Gastrocnemius medialis (tissue), 4 donors: ENCODE results near the gene ZNF396. TPM values are rescaled to one million over a fixed set of nuclear protein-coding genes. Genes with fewer than 3 reads are reported as not detected.

Experiments used
- ATAC-seq, 2 donors: fragments of 150-250 bp; one replicate each; pipeline ENCODE4 v1.9.1; 2016
- DNase-seq, 2 donors: peaks; one replicate each; pipeline ENCODE4 v3.0.0-alpha.2; 2019
- H3K27ac ChIP-seq, 4 donors: fragments of 200-600 bp; sonication (generic); 1 replicate in 1 of 4; 2 replicates in 3 of 4; pipeline ENCODE4 v1.5.1; 2016 to 2018; ENCODE audit warnings: mild to moderate bottlenecking in 2 of 4, moderate library complexity in 1 of 4
- H3K27me3 ChIP-seq, 3 donors: fragments of 200-600 bp; sonication (generic) in 2 of 3; 1 replicate in 1 of 3; 2 replicates in 2 of 3; pipeline versions ENCODE4 v1.5.1 to v1.6.0; 2016 to 2019; ENCODE audit warnings: mild to moderate bottlenecking in 1 of 3, moderate library complexity in 1 of 3
- H3K36me3 ChIP-seq, 2 donors: fragments of 200-600 bp; sonication (generic) in 1 of 2; one replicate each; pipeline ENCODE4 v1.5.1; 2017 to 2018
- H3K4me1 ChIP-seq, 2 donors: fragments of 200-600 bp; sonication (generic) in 1 of 2; one replicate each; pipeline ENCODE4 v1.5.1; 2016 to 2017; ENCODE audit warnings: mild to moderate bottlenecking in 2 of 2
- H3K4me3 ChIP-seq, 4 donors: fragments of 200-600 bp; sonication (generic) in 3 of 4; 1 replicate in 1 of 4; 2 replicates in 3 of 4; pipeline ENCODE4 v1.5.1; 2016 to 2019; ENCODE audit warnings: mild to moderate bottlenecking in 2 of 4
- H3K9me3 ChIP-seq, 3 donors: fragments of 200-600 bp; sonication (generic) in 2 of 3; 1 replicate in 1 of 3; 2 replicates in 2 of 3; pipeline ENCODE4 v1.5.1; 2016 to 2019
- POLR2A ChIP-seq, 2 donors: fragments of 450-650 bp; IDR thresholded peaks; one replicate each; pipeline ENCODE4 v1.6.1; 2017; ENCODE audit warnings: antibody characterized with exemption in 2 of 2, mild to moderate bottlenecking in 2 of 2, moderate library complexity in 2 of 2
- in situ Hi-C, 4 donors: fragments of 200-750 bp; cut with MboI; loops; one replicate each; pipeline versions ENCODE4 v1.15.0 to v1.8.0; 2017; ENCODE audit warnings: low sequenced_read_pairs in 4 of 4
- intact Hi-C: fragments of 100-400 bp; cut with DNase I; formaldehyde crosslinking; loops from one replicate; pipeline ENCODE4 v1.15.1; 2023; ENCODE audit warnings: low total_unique reads
- total RNA-seq, 4 donors: library from RNA; depleted of rRNA; stranded (reverse); fragments of >200 nt; gene quantifications; one replicate each; pipeline versions ENCODE4 v1.1.0 to v1.2.3, GENCODE V29; 2016
- TF ChIP-seq, protein P1 (sequence below), 5 experiments: fragments of 450-650 bp in 3 of 5; fragments of 200-600 bp in 2 of 5; sonication (generic) in 2 of 5; IDR thresholded peaks in 4 of 5; conservative IDR thresholded peaks in 1 of 5; 1 replicate in 4 of 5; 2 replicates in 1 of 5; pipeline ENCODE4 v1.5.1; 2016 to 2019; ENCODE audit warnings: antibody characterized with exemption in 5 of 5, mild to moderate bottlenecking in 3 of 5, moderate library complexity in 3 of 5

The ZNF396 gene
- total RNA-seq, 4 donors from 2014 or later, result 0.29 to 0.92 (median 0.63) TPM

DNA sequence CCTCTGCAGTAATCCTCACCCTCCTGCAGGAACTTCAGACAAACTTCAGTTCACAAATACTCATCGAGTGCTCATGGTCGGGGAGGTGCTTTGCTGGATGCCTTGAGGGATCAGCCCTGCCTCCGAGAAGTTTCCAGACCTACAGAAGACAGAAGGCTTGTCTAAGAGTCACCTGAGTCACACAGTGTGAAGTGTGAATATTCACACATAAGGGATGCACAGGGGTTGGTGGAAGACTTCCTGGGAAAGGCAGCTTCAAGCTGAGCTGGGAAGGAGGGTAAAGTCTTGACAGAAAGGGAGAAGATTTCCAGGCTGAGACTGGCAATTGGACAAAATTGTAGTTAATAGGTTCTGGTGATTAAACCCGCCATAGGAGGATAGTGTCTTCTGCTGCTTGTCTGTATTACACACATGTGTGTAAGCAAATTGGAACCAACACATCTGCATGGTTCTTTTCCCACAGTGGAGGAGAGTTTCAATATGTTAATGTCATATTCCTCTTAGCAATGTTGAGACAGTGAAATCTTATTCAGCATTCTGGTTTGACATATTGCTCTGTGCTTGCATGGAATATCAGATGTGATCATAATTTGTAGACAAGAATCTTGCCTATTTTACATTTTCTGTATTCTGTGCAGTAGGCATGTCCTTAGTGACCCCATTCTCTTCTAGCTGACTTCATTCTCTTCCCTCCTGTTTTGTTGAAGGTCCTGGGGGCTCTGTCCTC is 34.7 kb upstream of the ZNF396 start:
- Histone ChIP-seq H3K4me1 (peaks cover 3% of the 10 kb centered on the region in 2 donors), H3K27ac (no peak overlapping the region), H3K27me3 (no peaks in the 10 kb centered on the region), H3K36me3 (no peaks in the 10 kb centered on the region), H3K9me3 (no peaks in the 10 kb centered on the region), H3K4me3 (no peak overlapping the region)
- intact Hi-C loops, result no loop called here
- ATAC-seq (no peak), DNase-seq (no peak)
- in situ Hi-C loops, result loop anchor here in 3 of 4 donors (25.0 kb wide), 2 partner anchors 251 to 551 kb away; partner anchors contain the start of gene RMP24 (in 3 of the 3)
- no peak for TF ChIP-seq POLR2A (IDR thresholded peaks at IDR 0.05)
- TF ChIP-seq, protein P1, sequence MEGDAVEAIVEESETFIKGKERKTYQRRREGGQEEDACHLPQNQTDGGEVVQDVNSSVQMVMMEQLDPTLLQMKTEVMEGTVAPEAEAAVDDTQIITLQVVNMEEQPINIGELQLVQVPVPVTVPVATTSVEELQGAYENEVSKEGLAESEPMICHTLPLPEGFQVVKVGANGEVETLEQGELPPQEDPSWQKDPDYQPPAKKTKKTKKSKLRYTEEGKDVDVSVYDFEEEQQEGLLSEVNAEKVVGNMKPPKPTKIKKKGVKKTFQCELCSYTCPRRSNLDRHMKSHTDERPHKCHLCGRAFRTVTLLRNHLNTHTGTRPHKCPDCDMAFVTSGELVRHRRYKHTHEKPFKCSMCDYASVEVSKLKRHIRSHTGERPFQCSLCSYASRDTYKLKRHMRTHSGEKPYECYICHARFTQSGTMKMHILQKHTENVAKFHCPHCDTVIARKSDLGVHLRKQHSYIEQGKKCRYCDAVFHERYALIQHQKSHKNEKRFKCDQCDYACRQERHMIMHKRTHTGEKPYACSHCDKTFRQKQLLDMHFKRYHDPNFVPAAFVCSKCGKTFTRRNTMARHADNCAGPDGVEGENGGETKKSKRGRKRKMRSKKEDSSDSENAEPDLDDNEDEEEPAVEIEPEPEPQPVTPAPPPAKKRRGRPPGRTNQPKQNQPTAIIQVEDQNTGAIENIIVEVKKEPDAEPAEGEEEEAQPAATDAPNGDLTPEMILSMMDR (IDR thresholded peaks at IDR 0.05 in 4 of 5, conservative IDR thresholded peaks at IDR 0.05 in 1 of 5), result no peak

DNA sequence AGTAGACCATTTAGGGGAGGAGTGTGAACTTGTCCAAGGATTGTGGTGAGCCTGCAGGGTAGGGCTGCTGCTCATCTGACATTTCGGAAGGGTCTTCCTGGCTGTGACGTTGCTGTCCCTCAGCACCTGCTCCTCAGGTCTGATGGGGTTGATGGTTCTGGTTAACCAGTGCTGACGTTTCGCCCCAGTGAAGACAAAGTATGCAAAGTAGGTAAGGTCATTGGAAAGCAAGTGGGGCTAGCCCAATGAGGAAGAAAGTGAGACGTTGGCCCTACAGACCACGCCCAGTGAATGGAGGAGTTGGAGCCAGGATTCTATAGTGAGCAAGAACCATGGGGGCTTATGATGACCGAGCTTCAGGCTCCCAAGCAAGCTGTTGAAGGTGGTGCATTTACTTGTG is 33.4 kb upstream of the ZNF396 start:
- Histone ChIP-seq H3K9me3 (no peaks in the 10 kb centered on the region), H3K4me3 (no peak overlapping the region), H3K27ac (no peak overlapping the region), H3K4me1 (peaks cover 3% of the 10 kb centered on the region in 2 donors), H3K27me3 (no peaks in the 10 kb centered on the region), H3K36me3 (no peaks in the 10 kb centered on the region)
- TF ChIP-seq POLR2A (IDR thresholded peaks at IDR 0.05), result no peak
- TF ChIP-seq, protein P1 (IDR thresholded peaks at IDR 0.05 in 4 of 5, conservative IDR thresholded peaks at IDR 0.05 in 1 of 5), result no peak
- intact Hi-C loops (no loop called here), in situ Hi-C loops (loop anchor here in 3 of 4 donors (25.0 kb wide), 2 partner anchors 252 to 552 kb away; partner anchors contain the start of gene RMP24 (in 3 of the 3))
- no peak for ATAC-seq
- DNase-seq, result no peak

GRCh38 chr18:35409911-35410310 is 32.8 kb upstream of the ZNF396 start:
- intact Hi-C loops, result loop anchor here (10.0 kb wide), 1 partner anchor 175 kb away; the partner anchor contains the start of gene GALNT1

DNA sequence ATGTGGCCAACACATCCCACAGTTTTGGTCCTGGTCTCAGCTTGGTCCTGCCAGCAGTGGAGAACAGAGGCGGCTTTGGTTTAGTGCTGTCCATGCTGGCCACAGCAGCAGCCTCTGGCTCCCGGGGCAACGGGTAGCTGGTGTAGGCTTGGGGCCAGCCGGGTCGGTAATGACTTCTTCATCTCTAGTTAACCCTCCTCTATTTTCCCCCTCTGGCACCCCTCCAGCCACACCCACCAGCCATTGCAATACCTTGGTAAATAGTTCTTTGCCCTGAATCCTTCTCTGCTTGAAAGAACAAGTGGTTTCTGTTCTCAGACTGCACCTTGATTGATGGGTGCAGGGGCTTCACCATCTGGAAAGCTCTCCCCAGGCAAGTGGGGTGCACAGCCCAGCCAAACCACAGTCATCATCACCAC is 31.7 kb upstream of the ZNF396 start:
- peaks cover 3% of the 10 kb centered on the region in 2 donors for H3K4me1 ChIP-seq
- DNase-seq, result no peak
- H3K27ac ChIP-seq, result no peak overlapping the region
- no peaks in the 10 kb centered on the region for H3K27me3 ChIP-seq
- H3K9me3 ChIP-seq, result no peaks in the 10 kb centered on the region
- intact Hi-C loops, result loop anchor here (1.0 to 10.0 kb wide), 2 partner anchors 176 to 541 kb away; partner anchors contain the start of gene GALNT1
- no peaks in the 10 kb centered on the region for H3K36me3 ChIP-seq
- no peak overlapping the region for H3K4me3 ChIP-seq
- TF ChIP-seq POLR2A (IDR thresholded peaks at IDR 0.05), result no peak
- TF ChIP-seq, protein P1 (IDR thresholded peaks at IDR 0.05 in 4 of 5, conservative IDR thresholded peaks at IDR 0.05 in 1 of 5), result no peak
- no peak for ATAC-seq
- in situ Hi-C loops, result loop anchor here in 3 of 4 donors (25.0 kb wide), 2 partner anchors 253 to 553 kb away; partner anchors contain the start of gene RMP24 (in 3 of the 3)

More at GRCh38 chr18:35409911-35410310, 32.8 kb upstream of the ZNF396 start:
- Histone ChIP-seq H3K9me3 (no peaks in the 10 kb centered on the region), H3K27ac (no peak overlapping the region), H3K4me3 (no peak overlapping the region), H3K36me3 (no peaks in the 10 kb centered on the region), H3K27me3 (no peaks in the 10 kb centered on the region), H3K4me1 (peaks cover 3% of the 10 kb centered on the region in 2 donors)
- no peak for ATAC-seq
- TF ChIP-seq, protein P1 (IDR thresholded peaks at IDR 0.05 in 4 of 5, conservative IDR thresholded peaks at IDR 0.05 in 1 of 5), result no peak
- TF ChIP-seq POLR2A (IDR thresholded peaks at IDR 0.05), result no peak
- in situ Hi-C loops, result loop anchor here in 3 of 4 donors (25.0 kb wide), 2 partner anchors 252 to 552 kb away; partner anchors contain the start of gene RMP24 (in 3 of the 3)
- DNase-seq, result no peak
